Measurements from ENCODE around the gene SP110. TPM values are rescaled to one million over a fixed set of nuclear protein-coding genes. Genes with fewer than 3 reads are reported as not detected.

Gene SP110
- total RNA-seq, 6 experiments from 2014 or later: 11.3 to 17.3 (median 14.1) TPM

- TF ChIP-seq CTCF (IDR thresholded peaks at IDR 0.05): no peak
- H3K27me3 Mint-ChIP-seq (ENCODE audit: insufficient read depth): no peaks in the 10 kb centered on the region; the same call in 1 of the 2 replicates
- no peaks in the 10 kb centered on the region for H3K9me3 Mint-ChIP-seq
- peak overlapping the region; percentile 54 for H3K4me3 Mint-ChIP-seq
- no peak for DNase-seq
- H3K36me3 Mint-ChIP-seq (ENCODE audit: low read depth): no peaks in the 10 kb centered on the region; the same call in 1 of the 2 replicates
- H3K27ac Mint-ChIP-seq: peak overlapping the region; percentile 34; the same call in 1 of the 2 replicates
- peaks cover 9% of the 10 kb centered on the region; the same call in 1 of the 2 replicates for H3K4me1 Mint-ChIP-seq (ENCODE audit: low read depth)
These were observed 49.3 kb downstream of the SP110 start for GRCh38 chr2:230170532-230170931.

GRCh38 chr2:230166557-230167170 is 53.1 kb downstream of the SP110 start:
- Mint-ChIP-seq H3K4me1 (ENCODE audit: low read depth) (peaks cover 10% of the 10 kb centered on the region), H3K27me3 (ENCODE audit: insufficient read depth) (no peaks in the 10 kb centered on the region; the same call in 1 of the 2 replicates), H3K9me3 (no peaks in the 10 kb centered on the region), H3K27ac (no peak overlapping the region), H3K4me3 (no peak overlapping the region), H3K36me3 (ENCODE audit: low read depth) (no peaks in the 10 kb centered on the region)
- TF ChIP-seq CTCF (IDR thresholded peaks at IDR 0.05): no peak
- DNase-seq: no peak

- Mint-ChIP-seq H3K4me1 (ENCODE audit: low read depth) (peaks cover 12% of the 10 kb centered on the region; the same call in 1 of the 2 replicates), H3K36me3 (ENCODE audit: low read depth) (no peaks in the 10 kb centered on the region), H3K27me3 (ENCODE audit: insufficient read depth) (no peaks in the 10 kb centered on the region; the same call in 1 of the 2 replicates)
These were observed 55.6 kb downstream of the SP110 start for GRCh38 chr2:230164139-230164538.

GRCh38 chr2:230162981-230163380 is 56.8 kb downstream of the SP110 start:
- no peak for TF ChIP-seq CTCF (IDR thresholded peaks at IDR 0.05)
- H3K9me3 Mint-ChIP-seq: no peaks in the 10 kb centered on the region
- H3K27ac Mint-ChIP-seq: no peak overlapping the region
- H3K27me3 Mint-ChIP-seq (ENCODE audit: insufficient read depth): no peaks in the 10 kb centered on the region; the same call in 1 of the 2 replicates
- no peak for DNase-seq
- no peak overlapping the region for H3K4me3 Mint-ChIP-seq
- peaks cover 12% of the 10 kb centered on the region; the same call in 1 of the 2 replicates for H3K4me1 Mint-ChIP-seq (ENCODE audit: low read depth)
- H3K36me3 Mint-ChIP-seq (ENCODE audit: low read depth): no peaks in the 10 kb centered on the region

More at GRCh38 chr2:230164139-230164538, 55.6 kb downstream of the SP110 start:
- no peak for DNase-seq
- no peak for TF ChIP-seq CTCF (IDR thresholded peaks at IDR 0.05)
- Mint-ChIP-seq H3K27ac (no peak overlapping the region), H3K9me3 (no peaks in the 10 kb centered on the region), H3K4me3 (no peak overlapping the region)

GRCh38 chr2:230161184-230161583 is 58.6 kb downstream of the SP110 start:
- Mint-ChIP-seq H3K27ac (no peak overlapping the region), H3K27me3 (ENCODE audit: insufficient read depth) (peaks cover 3% of the 10 kb centered on the region; the same call in 1 of the 2 replicates), H3K36me3 (ENCODE audit: low read depth) (no peaks in the 10 kb centered on the region), H3K9me3 (no peaks in the 10 kb centered on the region), H3K4me1 (ENCODE audit: low read depth) (peaks cover 12% of the 10 kb centered on the region; the same call in 1 of the 2 replicates), H3K4me3 (no peak overlapping the region)
- peak; percentile 65 for DNase-seq
- no peak for TF ChIP-seq CTCF (IDR thresholded peaks at IDR 0.05)
